Type B pancreatic cell (in vitro differentiated cells): ENCODE measurements around the gene SLC12A7. TPM values are rescaled to one million over a fixed set of nuclear protein-coding genes. Genes with fewer than 3 reads are reported as not detected.

Source experiments
- DNase-seq: peaks from one replicate; pipeline ENCODE4 v3.0.0; 2021; ENCODE audit warnings: mixed read lengths; ENCODE audit not compliant: unreplicated experiment; ENCODE audit errors: extremely low spot score
- H3K27ac Mint-ChIP-seq: 2 replicates; pipeline ENCODE4 v1.8.0; 2021; ENCODE audit warnings: mild to moderate bottlenecking, mixed read lengths
- H3K27me3 Mint-ChIP-seq: 2 replicates; pipeline ENCODE4 v1.8.0; 2021; ENCODE audit warnings: mixed read lengths
- H3K36me3 Mint-ChIP-seq: 2 replicates; pipeline ENCODE4 v1.8.0; 2021; ENCODE audit warnings: mixed read lengths
- H3K4me1 Mint-ChIP-seq: one replicate; pipeline ENCODE4 v1.8.0; 2021; ENCODE audit warnings: mixed read lengths; ENCODE audit not compliant: unreplicated experiment
- H3K4me3 Mint-ChIP-seq: 2 replicates; pipeline ENCODE4 v1.8.0; 2021; ENCODE audit warnings: mild to moderate bottlenecking, mixed read lengths
- H3K9me3 Mint-ChIP-seq: 2 replicates; pipeline ENCODE4 v1.8.0; 2021; ENCODE audit warnings: mixed read lengths
- CTCF ChIP-seq: fragments of 200-600 bp; sonication (generic); conservative IDR thresholded peaks from 2 replicates; pipeline ENCODE4 v1.5.0; 2021; ENCODE audit warnings: antibody characterized with exemption, mild to moderate bottlenecking
- total RNA-seq: library from RNA; stranded (reverse); gene quantifications from 2 replicates; pipeline ENCODE4 v1.2.1, GENCODE V29; 2021; ENCODE audit warnings: low replicate concordance

SLC12A7 gene
- total RNA-seq, 1 donor from 2014 or later, result 57.6 TPM

DNA sequence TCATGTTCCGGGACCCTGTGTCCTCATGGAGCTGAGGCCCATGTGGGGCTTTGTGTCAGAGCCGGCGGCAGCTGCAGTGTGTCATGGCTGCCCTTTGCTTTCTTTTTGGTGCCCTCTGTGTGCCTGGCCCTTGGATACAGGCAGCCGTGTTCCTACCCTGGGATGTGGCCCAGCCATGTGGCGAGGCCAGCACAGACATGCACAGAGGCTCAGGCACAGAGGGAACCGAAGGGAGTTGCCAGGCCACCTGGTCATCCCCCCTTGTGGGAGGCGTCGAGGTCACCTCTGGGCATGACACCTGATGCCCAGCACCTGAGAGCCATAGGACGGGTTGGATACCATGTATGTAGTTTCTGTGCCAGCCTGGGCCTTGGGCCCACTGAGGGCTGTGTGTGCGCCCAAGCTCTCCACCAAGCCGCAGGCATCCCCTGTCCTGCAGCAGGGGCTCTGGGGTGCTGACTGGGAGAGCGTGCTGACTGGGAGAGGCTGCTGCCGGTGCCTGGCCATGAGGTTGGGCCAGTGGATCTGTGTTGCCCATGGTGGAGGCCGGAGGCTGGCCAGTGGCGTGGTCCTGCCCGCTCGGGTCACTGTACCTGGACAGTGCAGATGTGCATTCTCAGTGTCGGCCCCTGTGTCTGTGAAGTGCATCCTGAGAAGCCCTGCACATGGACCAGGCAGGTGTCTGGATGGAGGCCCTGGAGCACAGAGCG lies 98.5 kb downstream of the SLC12A7 start:
- no peak for DNase-seq
- Mint-ChIP-seq H3K36me3 (no peaks in the 10 kb centered on the region), H3K4me1 (peaks cover 24% of the 10 kb centered on the region), H3K27me3 (peaks cover 15% of the 10 kb centered on the region), H3K4me3 (no peak overlapping the region), H3K9me3 (no peaks in the 10 kb centered on the region), H3K27ac (no peak overlapping the region)
- no peak for TF ChIP-seq CTCF

DNA sequence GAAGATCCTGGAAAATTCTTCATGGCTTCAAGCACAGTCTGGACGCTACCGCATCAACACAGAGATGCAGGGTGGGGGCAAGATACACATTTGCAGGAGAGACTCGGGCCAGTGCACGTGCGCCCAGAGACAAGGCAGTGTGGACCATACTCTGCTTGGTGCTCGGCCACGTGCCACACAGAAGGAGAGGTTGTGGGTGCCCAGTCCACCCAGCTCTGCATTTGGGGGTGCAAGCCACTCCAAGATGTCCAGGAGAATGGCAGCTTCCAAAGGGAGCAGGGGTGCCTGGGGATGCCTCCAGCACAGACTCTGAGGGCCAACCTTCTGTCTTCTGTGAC lies 99.0 kb downstream of the SLC12A7 start:
- H3K27ac Mint-ChIP-seq, result no peak overlapping the region
- H3K4me1 Mint-ChIP-seq, result peaks cover 26% of the 10 kb centered on the region
- no peak for TF ChIP-seq CTCF
- DNase-seq, result no peak
- H3K27me3 Mint-ChIP-seq, result peaks cover 16% of the 10 kb centered on the region
- no peaks in the 10 kb centered on the region for H3K36me3 Mint-ChIP-seq
- no peak overlapping the region for H3K4me3 Mint-ChIP-seq
- H3K9me3 Mint-ChIP-seq, result no peaks in the 10 kb centered on the region

DNA sequence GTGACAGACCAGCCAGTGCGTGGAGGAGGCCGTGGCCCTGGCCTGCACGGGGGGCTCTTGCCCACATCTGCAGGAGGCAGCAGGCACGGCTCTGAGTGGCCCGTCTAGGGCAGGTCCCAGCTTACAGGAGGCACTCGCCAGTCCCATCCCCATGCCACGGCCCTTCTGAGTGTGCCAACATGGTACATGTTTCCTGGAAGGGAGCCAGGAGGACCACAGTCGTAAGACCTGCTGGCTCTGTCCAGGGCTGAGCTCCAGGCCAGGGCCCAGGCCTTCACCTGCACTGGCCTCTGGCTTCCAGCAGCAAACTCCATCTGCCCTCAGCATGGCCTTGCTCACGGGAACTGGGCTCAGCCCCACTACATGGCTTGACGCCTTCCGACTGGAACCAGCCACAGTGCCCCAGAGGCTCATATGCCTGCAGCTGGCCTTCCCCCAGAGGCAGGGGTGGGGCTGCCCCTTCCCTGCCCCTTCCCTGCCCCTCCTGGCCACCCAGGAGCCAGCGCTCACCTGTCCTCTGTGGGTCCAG lies 99.5 kb downstream of the SLC12A7 start:
- Mint-ChIP-seq H3K27me3 (peaks cover 20% of the 10 kb centered on the region), H3K4me1 (peaks cover 28% of the 10 kb centered on the region), H3K27ac (no peak overlapping the region), H3K4me3 (no peak overlapping the region), H3K36me3 (no peaks in the 10 kb centered on the region), H3K9me3 (no peaks in the 10 kb centered on the region)
- no peak for TF ChIP-seq CTCF
- DNase-seq, result no peak

- DNase-seq, result no peak
- Mint-ChIP-seq H3K4me3 (peak overlapping the region; percentile 82), H3K27me3 (peaks cover 25% of the 10 kb centered on the region), H3K4me1 (peaks cover 28% of the 10 kb centered on the region), H3K27ac (no peak overlapping the region), H3K36me3 (no peaks in the 10 kb centered on the region), H3K9me3 (no peaks in the 10 kb centered on the region)
- TF ChIP-seq CTCF, result no peak
Measured at GRCh38 chr5:1011741-1012312, 100.0 kb downstream of the SLC12A7 start.

DNA sequence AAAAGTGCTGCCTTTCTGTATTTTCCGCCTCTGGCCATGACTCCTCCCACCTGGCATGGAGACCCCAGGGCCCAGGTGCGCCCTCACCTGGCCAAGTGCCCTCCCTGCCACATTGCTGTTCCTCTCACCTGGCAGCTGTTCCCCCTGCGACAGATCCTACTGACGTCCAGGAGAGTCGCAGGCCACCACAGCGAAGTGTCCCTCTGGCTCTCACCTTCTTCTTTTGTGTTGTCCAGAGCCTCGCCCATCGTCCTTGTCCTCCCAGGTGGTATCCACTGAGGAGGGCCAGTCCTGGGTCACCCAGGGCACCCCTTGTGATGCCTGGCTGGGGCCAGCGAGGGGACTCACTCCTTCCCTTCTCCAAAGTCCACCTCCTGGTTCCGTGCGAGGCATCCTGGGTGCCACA lies 100.6 kb downstream of the SLC12A7 start:
- Mint-ChIP-seq H3K36me3 (no peaks in the 10 kb centered on the region), H3K4me3 (peak overlapping the region; percentile 82), H3K9me3 (no peaks in the 10 kb centered on the region), H3K27ac (no peak overlapping the region), H3K4me1 (peaks cover 28% of the 10 kb centered on the region), H3K27me3 (peaks cover 27% of the 10 kb centered on the region)
- TF ChIP-seq CTCF, result peak; percentile 65
- no peak for DNase-seq
